HEK293T (cell line): ENCODE results near the gene FAM53B.

Experiments used
- BHLHE40 ChIP-seq: fragments of 450-650 bp; IDR thresholded peaks from 2 replicates; pipeline ENCODE4 v1.6.1; 2016; ENCODE audit warnings: mild to moderate bottlenecking, moderate library complexity, borderline replicate concordance
- CTBP1 ChIP-seq: fragments of 450-650 bp; IDR thresholded peaks from 2 replicates; pipeline ENCODE4 v1.6.1; 2016; ENCODE audit warnings: borderline replicate concordance
- ELF4 ChIP-seq: fragments of 450-650 bp; IDR thresholded peaks from 2 replicates; pipeline ENCODE4 v1.6.1; 2017; ENCODE audit warnings: antibody characterized with exemption
- FOXA1 ChIP-seq: fragments of 450-650 bp; IDR thresholded peaks from 2 replicates; pipeline ENCODE4 v1.6.1; 2016; ENCODE audit warnings: mild to moderate bottlenecking
- FOXK2 ChIP-seq: fragments of 450-650 bp; IDR thresholded peaks from 2 replicates; pipeline ENCODE4 v1.6.1; 2016; ENCODE audit warnings: mild to moderate bottlenecking
- FOXM1 ChIP-seq: fragments of 450-650 bp; IDR thresholded peaks from 2 replicates; pipeline ENCODE4 v1.6.1; 2017; ENCODE audit warnings: mild to moderate bottlenecking, borderline replicate concordance
- HDGF ChIP-seq: fragments of 450-650 bp; IDR thresholded peaks from 2 replicates; pipeline ENCODE4 v1.6.1; 2017; ENCODE audit warnings: antibody characterized with exemption, borderline replicate concordance
- SP1 ChIP-seq: fragments of 450-650 bp; IDR thresholded peaks from 2 replicates; pipeline ENCODE4 v1.6.1; 2017
- TARDBP ChIP-seq: fragments of 450-650 bp; IDR thresholded peaks from 2 replicates; pipeline ENCODE4 v1.6.1; 2016

- TF ChIP-seq BHLHE40 (no peak), HDGF (no peak), SP1 (no peak), CTBP1 (no peak), TARDBP (no peak), FOXM1 (no peak), FOXA1 (no peak), FOXK2 (no peak), ELF4 (no peak)
Observed at GRCh38 chr10:124748953-124749645, 4.9 kb upstream of the FAM53B start.
